Fibroblast of pulmonary artery (primary cell): ENCODE results near the gene SYTL2.

Source experiments
- DNase-seq: peaks from one replicate; pipeline ENCODE4 v3.0.0-alpha.2; 2010; ENCODE audit warnings: low read depth
- H3K4me3 ChIP-seq: replicated peaks from 2 replicates; pipeline ENCODE4 v1.5.1; 2011; ENCODE audit warnings: low read depth, mild to moderate bottlenecking, control low read depth, low read length, moderate library complexity
- TF ChIP-seq, protein P1 (sequence below): IDR thresholded peaks from 2 replicates; pipeline ENCODE4 v1.5.1; 2011; ENCODE audit warnings: mild to moderate bottlenecking, control low read depth, low read length, inconsistent platforms; ENCODE audit errors: missing control alignments

SYTL2 gene

DNA sequence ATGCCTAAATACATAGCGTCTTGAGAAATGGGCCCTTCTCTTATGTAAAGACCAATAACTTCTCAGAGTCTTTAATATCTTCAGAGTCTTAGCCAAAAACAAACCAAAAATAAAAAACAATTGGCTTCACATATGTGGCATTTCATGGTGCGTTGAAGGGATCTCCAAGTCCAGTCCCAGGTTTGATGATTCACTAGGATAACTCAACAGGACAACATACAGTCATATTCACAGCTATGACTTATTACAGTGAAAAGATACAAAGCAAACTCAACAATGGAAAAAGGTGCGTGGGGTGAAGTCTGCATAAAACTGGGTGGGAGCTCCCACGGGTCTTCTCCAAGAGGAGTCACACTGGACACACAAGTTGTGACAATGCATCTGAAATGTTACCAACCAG lies 12.6 kb downstream of the SYTL2 start:
- TF ChIP-seq, protein P1, sequence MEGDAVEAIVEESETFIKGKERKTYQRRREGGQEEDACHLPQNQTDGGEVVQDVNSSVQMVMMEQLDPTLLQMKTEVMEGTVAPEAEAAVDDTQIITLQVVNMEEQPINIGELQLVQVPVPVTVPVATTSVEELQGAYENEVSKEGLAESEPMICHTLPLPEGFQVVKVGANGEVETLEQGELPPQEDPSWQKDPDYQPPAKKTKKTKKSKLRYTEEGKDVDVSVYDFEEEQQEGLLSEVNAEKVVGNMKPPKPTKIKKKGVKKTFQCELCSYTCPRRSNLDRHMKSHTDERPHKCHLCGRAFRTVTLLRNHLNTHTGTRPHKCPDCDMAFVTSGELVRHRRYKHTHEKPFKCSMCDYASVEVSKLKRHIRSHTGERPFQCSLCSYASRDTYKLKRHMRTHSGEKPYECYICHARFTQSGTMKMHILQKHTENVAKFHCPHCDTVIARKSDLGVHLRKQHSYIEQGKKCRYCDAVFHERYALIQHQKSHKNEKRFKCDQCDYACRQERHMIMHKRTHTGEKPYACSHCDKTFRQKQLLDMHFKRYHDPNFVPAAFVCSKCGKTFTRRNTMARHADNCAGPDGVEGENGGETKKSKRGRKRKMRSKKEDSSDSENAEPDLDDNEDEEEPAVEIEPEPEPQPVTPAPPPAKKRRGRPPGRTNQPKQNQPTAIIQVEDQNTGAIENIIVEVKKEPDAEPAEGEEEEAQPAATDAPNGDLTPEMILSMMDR: no peak
- H3K4me3 ChIP-seq: no peak overlapping the region
- no peak for DNase-seq

DNA sequence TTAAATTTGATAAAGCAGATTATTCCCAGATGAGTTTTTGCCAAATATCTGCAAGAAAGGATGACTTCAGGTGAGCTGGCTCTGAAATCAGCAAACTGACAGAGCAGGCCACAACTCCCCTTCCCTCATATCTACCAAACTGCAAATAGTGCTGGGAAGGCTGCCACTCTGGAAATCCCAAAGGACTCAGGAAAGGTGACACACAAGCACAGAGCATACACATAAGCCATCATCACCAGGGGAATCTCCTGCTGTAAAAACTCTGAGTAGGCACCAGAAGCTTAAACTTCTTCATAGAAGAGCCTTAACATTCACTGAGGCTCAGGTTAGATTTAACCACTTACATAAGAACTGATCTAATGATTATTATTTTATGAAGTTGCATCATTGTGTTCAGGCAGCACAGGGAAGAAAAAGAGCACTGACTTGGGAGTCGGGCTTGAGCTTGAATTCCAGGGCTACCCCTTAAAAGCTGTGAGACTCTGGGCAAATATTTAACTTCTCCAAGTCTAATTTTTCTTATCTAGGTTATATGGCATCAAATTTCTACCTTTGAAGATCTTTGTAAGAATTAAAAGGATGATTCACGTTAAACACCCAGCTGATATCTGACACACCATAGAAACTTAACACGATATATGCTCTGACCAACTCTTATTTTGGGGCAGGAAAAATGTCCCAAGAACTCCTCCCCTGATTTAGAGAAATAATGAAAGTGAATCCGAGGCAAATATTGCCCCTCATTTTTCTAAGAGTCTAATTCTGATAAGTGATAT lies 15.0 kb downstream of the SYTL2 start:
- DNase-seq: no peak
- TF ChIP-seq, protein P1: no peak
- H3K4me3 ChIP-seq: no peak overlapping the region

DNA sequence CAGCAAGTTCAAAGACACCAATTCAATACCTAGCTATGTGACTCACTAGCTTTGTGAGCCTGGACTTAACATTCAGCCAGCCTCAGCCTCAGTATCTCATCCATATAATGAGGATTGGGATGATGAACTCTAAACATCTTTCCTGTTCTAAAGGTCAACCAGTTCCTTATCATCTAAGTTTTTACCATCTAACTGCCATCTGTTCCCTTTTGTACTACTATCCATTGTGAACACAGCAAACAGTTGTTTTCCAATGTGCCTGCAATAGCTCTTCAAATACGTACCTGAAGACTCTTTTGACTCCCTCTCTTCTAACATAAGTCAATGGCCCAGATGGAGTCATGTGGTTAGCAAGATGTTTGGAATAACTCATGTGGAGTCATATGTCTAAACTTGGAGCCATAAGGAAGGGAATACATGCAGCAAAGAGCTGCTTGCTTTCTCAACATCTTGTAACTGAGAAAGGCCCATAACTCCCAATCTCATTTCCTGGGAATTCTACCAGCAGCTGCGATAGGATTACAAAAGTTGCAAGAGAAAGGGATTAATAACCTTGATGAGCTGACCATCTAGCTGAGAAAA lies 19.4 kb downstream of the SYTL2 start:
- H3K4me3 ChIP-seq: no peak overlapping the region
- no peak for DNase-seq
- TF ChIP-seq, protein P1: no peak

DNA sequence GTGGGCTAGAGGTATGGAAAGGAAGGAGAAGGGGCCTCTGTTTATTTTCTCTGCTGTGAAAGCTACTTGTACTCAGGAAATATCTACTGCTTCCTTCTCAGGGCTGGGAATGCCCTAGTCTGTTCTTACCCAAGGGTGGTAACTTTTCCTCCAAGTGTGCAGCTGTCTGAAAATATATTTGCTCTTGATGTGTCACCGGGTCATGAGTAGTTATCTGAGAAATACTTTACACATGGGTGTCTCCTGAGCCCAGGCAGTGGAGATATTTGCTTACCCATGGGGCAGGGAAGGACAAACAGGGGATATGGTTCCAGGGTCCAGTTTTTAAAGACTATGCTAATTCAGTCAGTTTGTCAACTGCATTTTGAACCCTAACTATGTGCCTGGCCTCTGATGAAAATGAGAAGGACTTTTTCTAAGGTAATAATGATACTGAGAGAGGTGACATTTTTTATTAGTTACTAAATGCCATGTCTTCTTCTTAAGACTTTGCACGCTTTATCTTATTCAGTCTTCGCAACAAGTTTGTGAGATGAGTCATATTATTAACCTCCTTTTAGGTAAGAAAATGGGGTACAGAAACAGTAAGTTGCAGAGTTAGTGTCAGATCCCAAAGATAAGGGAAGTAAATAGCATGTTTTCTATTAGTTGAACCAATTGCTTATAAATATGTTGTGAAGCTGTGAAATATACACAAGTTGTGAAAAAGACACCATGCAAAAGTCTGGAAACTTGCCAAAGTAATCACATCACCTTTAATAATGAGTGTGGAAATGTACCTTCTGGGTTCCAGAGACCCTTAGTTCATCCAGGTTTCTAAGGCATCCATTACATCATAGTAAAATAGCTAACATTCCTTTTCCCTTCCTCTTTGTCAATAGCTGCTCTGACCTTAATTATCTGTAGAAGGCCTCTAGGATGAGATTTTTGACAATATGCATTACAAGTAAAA lies 22.9 kb downstream of the SYTL2 start:
- TF ChIP-seq, protein P1: no peak
- DNase-seq: no peak

DNA sequence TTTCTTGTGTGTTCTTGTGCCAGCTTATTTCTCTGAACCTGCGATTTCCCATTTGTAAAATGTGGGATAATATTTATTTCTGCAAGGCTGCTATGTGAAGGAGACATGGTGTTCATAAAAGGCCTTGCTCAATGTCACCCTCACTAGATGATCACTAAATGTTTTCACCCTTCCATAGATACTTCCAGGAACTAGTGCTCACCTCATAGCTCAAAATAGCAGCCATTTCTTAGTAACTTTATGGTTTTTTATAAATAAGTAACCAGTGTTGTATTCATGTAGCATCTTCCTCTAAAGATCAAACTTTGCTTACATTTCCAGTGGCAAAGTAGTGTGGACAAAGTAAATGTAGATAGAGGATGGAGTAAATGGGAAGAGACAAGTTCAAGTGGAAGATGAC lies 23.8 kb downstream of the SYTL2 start:
- DNase-seq: no peak
- TF ChIP-seq, protein P1: no peak
- H3K4me3 ChIP-seq: no peak overlapping the region

More for the DNA sequence above, 22.9 kb downstream of the SYTL2 start:
- no peak overlapping the region for H3K4me3 ChIP-seq

DNA sequence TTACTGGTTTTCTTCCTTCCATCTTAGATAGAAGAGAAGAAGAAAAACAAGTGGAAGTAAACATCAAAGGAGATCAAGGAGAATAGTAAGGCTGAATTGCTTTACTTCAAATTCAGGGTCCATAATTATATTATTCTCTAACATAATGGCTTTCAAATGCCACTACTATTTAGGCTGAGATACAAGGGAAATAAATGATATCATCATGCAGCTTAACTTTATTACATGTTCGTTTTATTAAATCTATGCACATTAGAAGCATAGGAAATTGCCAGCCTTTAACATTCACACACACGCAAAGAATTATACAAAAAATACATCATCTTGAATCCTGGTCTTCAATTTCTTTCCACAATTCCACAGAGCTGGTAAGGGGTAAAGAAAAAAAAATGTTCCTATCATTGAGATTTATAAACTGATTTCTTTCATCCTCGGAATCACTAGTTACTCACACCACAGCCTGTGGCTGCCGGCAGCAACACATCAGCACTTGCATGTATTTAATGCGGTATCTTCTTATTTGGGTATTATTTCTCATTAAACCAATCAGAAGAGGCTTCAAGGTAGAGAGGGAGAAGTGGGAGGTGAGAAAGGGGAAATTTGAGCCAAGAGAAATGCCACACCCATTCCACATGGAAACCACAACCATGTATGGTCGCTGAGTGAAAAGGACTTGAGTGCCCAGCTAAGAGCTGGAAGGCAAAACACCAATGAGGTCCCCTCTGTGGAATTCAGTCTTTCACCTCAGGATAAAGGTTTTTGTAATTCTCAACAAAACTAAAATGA lies 26.3 kb downstream of the SYTL2 start:
- H3K4me3 ChIP-seq: no peak overlapping the region
- DNase-seq: no peak
- TF ChIP-seq, protein P1: no peak
